ENCODE results near the gene APBA1. TPM values are rescaled to one million over a fixed set of nuclear protein-coding genes. Genes with fewer than 3 reads are reported as not detected.

The APBA1 gene
- total RNA-seq, 1 donor from 2014 or later = 20.9 TPM

Other genes with a start within 250 kb of the APBA1 start
- gene PTAR1, start 87.6 kb upstream of the APBA1 start, total RNA-seq (ENCODE audit: insufficient read depth, low replicate concordance) = 83.3 TPM
- gene CFAP95, start 148.4 kb upstream of the APBA1 start, total RNA-seq (ENCODE audit: insufficient read depth, low replicate concordance) = not detected